Measurements from ENCODE around the gene SUPT5H.

SUPT5H gene

DNA sequence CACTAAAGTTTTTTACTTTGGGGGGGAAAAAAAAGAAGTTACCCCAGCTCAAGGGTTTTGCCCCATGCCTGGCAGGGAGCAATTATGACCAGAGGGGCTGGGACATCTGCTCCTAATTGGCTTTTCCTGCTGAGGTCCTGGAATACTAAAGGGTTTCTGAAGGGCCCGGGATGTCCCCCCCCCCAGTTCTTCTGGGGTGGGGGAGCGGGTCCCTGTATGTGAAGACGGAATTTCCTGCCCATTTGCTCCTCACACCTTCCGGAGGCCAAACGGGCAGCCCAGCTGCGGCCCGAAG, 52.3 kb downstream of the SUPT5H start:
- no peak for DNase-seq (ENCODE audit: low read depth)

DNA sequence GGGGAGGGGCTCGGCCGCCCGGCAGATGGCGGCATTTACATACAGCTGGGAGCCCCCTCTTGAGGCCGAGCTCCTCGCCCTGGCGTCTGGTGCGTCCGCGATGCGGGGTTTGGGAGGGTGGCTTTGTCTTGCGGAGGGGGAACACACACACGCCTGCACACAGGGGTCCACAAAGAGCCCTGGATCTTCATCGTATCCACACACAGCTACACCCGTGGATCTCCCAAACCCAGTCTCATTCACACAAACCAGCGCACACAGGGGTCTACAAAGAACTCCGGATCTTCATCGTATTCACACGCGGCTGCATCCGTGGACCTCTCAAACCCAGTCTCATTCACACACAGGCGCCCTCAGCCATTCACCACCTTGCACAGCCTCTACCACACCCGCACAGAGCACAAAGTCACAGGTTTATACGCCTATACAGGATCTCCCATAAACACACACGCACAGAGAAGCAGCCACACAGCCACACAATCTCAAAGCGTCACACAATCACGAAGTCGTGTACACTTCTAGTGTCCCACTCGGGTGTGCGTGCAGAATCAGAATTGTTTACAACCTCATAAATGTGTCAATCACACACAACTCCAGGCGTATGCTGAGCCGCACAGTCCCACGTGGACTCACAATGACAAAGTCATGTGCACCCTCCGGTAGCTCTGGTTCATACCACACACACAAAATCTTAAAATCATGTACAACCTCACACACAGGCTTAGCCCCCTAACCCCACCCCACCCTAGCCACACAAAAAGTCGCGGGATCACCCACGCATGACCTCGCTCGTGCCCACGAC, 52.8 kb downstream of the SUPT5H start:
- DNase-seq (ENCODE audit: low read depth): no peak

DNA sequence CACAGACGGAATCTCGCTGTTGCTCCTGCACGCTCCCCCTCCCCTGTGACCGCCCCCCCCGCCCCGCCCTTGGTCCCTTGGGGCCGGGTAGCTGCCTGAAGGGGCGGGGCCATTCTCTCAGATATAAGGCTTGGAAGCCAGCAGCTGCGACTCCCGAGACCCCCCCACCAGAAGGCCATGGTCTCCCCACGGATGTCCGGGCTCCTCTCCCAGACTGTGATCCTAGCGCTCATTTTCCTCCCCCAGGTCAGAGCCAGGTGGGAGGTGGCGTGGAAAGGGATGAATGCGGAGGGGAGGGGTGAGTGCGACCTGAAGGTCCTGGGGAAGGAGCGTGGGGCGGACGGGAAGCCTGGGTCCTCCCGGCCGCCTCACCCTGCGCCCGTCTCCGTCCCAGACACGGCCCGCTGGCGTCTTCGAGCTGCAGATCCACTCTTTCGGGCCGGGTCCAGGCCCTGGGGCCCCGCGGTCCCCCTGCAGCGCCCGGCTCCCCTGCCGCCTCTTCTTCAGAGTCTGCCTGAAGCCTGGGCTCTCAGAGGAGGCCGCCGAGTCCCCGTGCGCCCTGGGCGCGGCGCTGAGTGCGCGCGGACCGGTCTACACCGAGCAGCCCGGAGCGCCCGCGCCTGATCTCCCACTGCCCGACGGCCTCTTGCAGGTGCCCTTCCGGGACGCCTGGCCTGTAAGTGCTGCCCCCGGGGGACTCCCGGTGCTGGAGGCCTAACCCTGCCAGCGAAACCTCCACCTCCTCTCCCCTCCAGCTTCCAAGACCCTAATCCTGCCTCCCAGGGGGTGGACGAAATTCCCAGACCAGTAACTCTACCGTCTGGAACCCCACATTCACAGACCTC, 53.6 kb downstream of the SUPT5H start, which contains the start of gene DLL3:
Gene DLL3 (plus strand): TSS at position 150 of the 845 bp plus-strand sequence. CDS start 28 bp downstream, at position 178.
- DNase-seq (ENCODE audit: low read depth): no peak

- DNase-seq (ENCODE audit: low read depth): no peak
Observed at GRCh38 chr19:39499932-39500331, 54.5 kb downstream of the SUPT5H start.

DNA sequence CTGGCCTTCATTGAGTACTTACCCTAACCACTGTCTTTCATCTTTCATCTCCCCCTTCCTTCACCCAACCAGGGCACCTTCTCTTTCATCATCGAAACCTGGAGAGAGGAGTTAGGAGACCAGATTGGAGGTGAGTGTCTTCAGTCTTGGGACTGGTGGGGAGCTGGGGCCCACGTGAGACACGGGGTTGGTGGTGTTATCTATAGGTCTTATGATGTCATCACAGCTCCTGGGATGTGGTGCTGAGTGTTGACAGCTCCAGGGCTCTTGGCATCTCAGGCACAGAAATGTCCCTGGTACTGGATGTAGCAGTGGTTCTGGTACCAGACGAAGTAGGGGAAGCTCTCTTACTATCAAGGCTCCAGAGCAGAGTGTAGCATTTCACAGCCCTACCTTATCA, 55.2 kb downstream of the SUPT5H start:
- no peak for DNase-seq (ENCODE audit: low read depth)

DNA sequence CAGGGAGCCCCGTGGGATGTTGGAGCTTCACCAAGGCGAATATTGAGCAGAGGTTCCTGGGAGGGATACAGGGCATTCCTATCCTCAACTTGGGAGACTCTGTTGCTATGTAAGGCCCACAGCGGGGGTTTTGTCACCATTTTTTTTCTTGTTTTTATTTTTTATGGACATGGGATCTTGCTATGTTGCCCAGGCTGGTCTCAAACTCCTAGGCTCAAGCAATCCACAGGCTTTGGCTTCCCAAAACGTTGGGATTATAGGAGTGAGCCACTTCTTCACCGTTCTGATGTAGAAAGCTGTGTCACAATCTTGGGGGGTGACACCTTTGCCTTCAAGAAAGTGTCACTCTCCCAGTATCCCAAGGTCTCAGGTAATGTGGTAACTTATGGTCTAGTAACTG, 56.0 kb downstream of the SUPT5H start:
- no peak for DNase-seq (ENCODE audit: low read depth)

DNA sequence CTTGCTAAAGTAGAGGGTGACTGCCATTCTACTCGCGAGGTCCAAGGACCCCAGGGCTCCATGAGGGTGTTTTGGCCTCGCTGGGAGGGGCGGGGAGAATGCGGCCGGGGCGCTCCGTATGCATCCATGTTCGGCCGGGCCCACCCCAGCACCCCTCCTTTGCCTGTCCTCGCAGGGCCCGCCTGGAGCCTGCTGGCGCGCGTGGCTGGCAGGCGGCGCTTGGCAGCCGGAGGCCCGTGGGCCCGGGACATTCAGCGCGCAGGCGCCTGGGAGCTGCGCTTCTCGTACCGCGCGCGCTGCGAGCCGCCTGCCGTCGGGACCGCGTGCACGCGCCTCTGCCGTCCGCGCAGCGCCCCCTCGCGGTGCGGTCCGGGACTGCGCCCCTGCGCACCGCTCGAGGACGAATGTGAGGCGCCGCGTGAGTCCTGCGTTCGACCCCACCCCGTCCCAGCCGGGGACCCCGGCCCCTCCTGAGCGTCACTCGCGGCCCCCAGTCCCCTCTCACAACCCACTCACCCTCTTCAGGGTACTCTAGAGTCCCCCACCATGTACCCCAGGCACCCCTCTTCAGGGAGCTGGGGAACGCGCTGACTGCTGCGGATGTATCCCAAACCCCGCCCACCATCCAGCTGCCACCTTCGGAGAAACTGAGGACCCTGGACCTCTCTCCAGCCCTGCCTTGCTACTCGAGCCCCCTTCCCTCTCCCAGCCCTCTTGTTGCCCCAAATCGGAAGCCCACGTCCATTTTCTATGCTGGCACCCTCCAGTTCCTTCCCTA, 57.4 kb downstream of the SUPT5H start:
- DNase-seq (ENCODE audit: low read depth): no peak

GRCh38 chr19:39506598-39506943, 61.2 kb downstream of the SUPT5H start:
- no peak for DNase-seq (ENCODE audit: low read depth)

- DNase-seq (ENCODE audit: low read depth): no peak
Observed at GRCh38 chr19:39506944-39507714, 61.7 kb downstream of the SUPT5H start.

DNA sequence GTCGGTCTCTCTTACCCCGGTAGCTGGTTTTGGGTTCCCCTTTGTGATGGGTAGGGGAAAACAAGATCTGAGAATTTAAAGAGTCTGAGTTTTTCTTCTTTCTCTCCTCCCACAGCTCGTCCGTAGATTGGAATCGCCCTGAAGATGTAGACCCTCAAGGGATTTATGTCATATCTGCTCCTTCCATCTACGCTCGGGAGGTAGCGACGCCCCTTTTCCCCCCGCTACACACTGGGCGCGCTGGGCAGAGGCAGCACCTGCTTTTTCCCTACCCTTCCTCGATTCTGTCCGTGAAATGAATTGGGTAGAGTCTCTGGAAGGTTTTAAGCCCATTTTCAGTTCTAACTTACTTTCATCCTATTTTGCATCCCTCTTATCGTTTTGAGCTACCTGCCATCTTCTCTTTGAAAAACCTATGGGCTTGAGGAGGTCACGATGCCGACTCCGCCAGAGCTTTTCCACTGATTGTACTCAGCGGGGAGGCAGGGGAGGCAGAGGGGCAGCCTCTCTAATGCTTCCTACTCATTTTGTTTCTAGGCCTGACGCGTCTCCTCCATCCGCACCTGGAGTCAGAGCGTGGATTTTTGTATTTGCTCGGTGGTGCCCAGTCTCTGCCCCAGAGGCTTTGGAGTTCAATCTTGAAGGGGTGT, 62.5 kb downstream of the SUPT5H start:
- DNase-seq (ENCODE audit: low read depth): no peak

DNA sequence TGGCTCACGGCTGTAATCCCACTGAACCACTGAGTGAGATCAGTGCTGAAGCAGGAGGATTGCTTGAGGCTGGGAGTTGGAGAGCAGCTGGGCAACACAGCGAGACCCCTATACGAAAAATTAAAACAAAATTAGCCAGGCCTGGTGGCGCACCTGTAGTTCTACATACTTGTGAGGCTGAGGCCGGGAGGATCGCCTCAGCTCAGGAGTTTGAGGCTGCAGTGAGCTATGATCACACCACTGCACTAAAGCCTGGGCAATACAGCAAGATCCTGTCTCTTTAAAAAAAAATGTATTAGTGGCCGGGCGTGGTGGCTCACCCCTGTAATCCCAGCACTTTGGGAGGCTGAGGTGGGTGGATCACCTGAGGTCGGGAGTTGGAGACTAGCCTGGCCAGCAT, 63.2 kb downstream of the SUPT5H start:
- no peak for DNase-seq (ENCODE audit: low read depth)

- no peak for DNase-seq (ENCODE audit: low read depth)
Observed at GRCh38 chr19:39509233-39509632, 63.9 kb downstream of the SUPT5H start.

DNA sequence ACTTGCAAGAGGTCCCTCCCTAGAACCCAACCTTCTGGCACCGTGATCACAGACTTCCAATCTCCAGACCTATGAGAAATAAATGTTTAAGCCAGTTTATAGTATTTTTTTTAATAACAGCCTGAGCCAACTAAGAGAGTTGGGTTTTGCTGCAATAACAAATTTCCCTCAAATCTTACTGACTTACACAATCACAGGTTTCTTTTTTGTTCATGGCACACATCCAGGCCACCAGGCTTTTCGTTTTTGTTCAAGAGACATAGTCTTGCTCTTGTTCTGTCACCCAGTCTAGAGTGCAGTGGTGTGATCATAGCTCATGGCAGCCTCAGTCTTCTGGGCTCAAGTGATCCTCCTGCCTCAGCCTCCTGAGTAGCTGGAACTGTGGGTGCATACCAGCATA, 67.6 kb downstream of the SUPT5H start:
- DNase-seq (ENCODE audit: low read depth): no peak

DNA sequence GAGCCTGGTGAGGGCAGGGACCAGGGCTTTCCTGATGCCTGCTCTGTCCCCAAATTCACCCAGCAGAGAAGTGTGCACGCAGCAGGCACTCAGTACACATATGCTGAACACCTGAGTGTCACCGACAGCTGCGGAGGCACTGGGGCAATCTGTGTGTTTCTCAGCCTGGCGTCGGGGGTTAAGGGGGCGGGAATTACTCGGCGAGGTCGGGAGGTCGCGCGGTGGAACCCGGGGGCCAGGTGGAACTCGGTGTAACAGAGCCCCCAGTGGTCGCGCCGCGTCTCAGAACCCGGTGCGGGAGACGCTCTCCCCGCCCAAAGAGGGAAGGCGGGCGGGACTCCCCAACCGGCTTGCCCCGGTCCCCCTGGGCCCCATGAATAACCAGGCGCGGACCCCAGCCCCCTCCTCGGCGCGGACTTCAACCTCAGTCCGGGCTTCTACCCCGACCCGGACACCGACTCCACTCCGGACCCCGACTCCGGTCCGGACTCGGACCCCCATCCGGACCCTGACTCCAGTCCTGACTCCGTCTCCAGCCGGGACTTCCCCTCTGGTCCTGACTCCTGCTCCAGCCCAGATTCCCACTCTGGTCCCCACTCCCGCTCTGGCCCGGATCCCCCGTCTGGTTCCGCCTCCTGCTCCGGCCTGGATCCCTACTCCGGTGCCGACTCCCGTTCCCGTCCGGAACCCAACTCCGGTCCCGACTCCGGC, 69.6 kb downstream of the SUPT5H start, which contains the start of gene SELENOV:
Gene SELENOV (plus strand): TSS at position 300 of the 711 bp plus-strand sequence. CDS start 74 bp downstream, at position 374.
- no peak for DNase-seq (ENCODE audit: low read depth)

GRCh38 chr19:39515551-39516191, 70.3 kb downstream of the SUPT5H start:
- no peak for DNase-seq (ENCODE audit: low read depth)

DNA sequence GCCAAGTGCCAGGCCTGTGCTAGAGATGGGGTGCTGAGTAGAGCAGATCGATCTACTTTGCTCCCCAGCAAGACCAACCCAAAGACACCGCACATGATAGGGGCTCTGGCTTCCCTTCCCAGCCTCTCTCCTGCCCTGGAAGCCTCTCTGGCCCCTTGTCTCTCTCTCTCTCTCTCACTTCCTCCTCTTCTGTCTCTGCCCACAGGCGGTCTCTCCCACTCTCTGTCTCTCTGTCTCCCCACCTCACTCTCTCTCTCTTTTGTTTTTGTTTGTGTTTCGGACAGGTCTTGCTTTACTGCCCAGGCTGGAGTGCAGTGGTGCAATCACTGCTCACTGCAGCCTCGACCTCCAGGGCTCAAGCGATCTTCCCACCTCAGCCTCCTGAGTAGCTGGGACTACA, 70.9 kb downstream of the SUPT5H start:
- DNase-seq (ENCODE audit: low read depth): no peak

DNA sequence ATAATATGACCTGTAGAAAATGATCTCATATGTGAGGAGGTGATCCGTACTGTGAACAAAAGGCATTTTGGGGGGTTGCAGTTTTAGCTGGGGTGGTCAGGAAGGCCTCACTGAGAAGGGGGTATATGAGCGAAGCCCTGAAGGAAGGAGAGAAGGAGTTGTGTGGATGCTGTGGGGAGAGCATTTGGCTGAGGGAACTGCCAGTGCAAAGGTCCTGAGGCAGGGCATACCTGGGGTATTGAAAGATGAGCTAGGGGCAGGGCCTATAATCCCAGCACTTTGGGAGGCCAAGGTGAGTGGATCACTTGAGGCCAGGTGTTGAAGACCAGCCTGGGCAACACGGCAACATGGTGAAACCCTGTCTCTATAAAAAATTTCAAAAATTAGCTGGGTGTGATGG, 72.0 kb downstream of the SUPT5H start:
- no peak for DNase-seq (ENCODE audit: low read depth)

DNA sequence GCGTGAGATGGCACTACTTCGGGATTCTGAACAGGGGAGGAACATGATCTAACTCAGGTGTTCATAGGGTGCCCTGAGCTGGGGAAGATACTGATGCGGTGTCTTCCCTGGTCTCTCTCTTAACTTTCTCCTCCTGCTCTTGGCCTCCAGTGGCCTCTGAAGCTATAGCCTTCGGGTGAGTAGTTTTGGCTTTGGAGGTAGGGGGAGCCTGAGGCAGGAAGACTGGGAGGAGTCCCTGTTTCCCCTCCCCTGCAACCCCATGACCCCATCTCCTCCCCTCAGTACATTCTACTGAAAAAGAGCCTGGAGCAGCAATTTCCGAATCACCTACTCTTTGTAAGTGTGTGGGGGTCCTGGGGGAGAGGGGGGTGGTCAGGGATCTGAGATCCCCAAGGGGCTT, 73.1 kb downstream of the SUPT5H start:
- DNase-seq (ENCODE audit: low read depth): no peak

DNA sequence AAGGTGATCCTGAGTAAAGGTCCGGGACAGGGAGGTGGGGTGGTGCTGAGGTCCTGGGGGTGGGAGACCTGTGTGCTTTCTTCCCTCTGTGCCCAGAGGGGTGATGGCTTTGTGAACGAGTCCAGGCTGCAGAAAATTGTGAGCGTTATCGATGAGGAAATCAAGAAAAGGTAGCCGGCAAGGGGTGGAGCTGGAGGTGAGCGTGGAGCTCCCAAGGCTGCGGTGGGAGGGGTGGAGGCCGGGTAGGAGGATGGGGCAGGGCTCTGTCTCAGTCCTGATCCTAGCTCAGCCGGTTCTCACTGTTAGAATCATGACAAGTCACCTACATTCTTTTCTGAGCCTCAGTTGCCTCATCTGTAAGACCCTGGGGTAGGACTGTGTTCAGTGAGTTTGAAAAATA, 73.6 kb downstream of the SUPT5H start:
- DNase-seq (ENCODE audit: low read depth): no peak
